Lower lobe of right lung (tissue), 2 donors: ENCODE data around the gene SMAD6. TPM values are rescaled to one million over a fixed set of nuclear protein-coding genes. Genes with fewer than 3 reads are reported as not detected.

Source experiments
- ATAC-seq, 2 donors: fragments of 200-7000 bp; cut with Tn5 transposase; one replicate each; pipeline ENCODE4 v1.9.1; 2020 to 2022; ENCODE audit warnings: mild to moderate bottlenecking in 2 of 2, moderate library complexity in 2 of 2
- DNase-seq: peaks from one replicate; pipeline ENCODE4 v3.0.0-alpha.2; 2020
- H3K27ac ChIP-seq: fragments of 200-600 bp; one replicate; pipeline ENCODE4 v1.8.0; 2022
- H3K27me3 ChIP-seq: fragments of 200-600 bp; one replicate; pipeline ENCODE4 v1.8.0; 2022; ENCODE audit warnings: low read depth
- H3K36me3 ChIP-seq: fragments of 200-600 bp; one replicate; pipeline ENCODE4 v1.8.0; 2022; ENCODE audit warnings: mild to moderate bottlenecking
- H3K4me1 ChIP-seq: fragments of 200-600 bp; one replicate; pipeline ENCODE4 v1.8.0; 2022
- H3K4me3 ChIP-seq: fragments of 200-600 bp; one replicate; pipeline ENCODE4 v1.8.0; 2022; ENCODE audit warnings: mild to moderate bottlenecking
- H3K9me3 ChIP-seq: fragments of 200-600 bp; one replicate; pipeline ENCODE4 v1.8.0; 2022
- CTCF ChIP-seq: fragments of 200-600 bp; IDR thresholded peaks from one replicate; pipeline ENCODE4 v1.8.0; 2022; ENCODE audit warnings: antibody characterized with exemption, mild to moderate bottlenecking
- intact Hi-C: fragments of 100-400 bp; cut with DNase I; formaldehyde crosslinking; loops from one replicate; pipeline ENCODE4 v1.11.0; 2022
- total RNA-seq: library from RNA; stranded (reverse); fragmentation: NEBNext Ultra II Directional; extraction: Animal tissue kit (Norgen Biotek cat#: 25700); gene quantifications from one replicate; pipeline ENCODE4 v1.2.1, GENCODE V29; 2021
- donor health status: DM: no; HTN: yes; CAD: no; lungs with severe emphysema.

The SMAD6 gene
- total RNA-seq, 1 donor from 2014 or later: 159 TPM

GRCh38 chr15:66830358-66830757 lies 128.3 kb downstream of the SMAD6 start:
- intact Hi-C loops: no loop called here
- no peak for TF ChIP-seq CTCF
- DNase-seq: no peak
- H3K4me3 ChIP-seq: no peak overlapping the region
- H3K27me3 ChIP-seq: no peaks in the 10 kb centered on the region
- no peaks in the 10 kb centered on the region for H3K36me3 ChIP-seq
- no peak overlapping the region for H3K27ac ChIP-seq
- ATAC-seq: peak in 1 of 2 donors; percentile 47
- H3K9me3 ChIP-seq: no peaks in the 10 kb centered on the region
- peaks cover 16% of the 10 kb centered on the region for H3K4me1 ChIP-seq

- Histone ChIP-seq H3K4me1 (peaks cover 19% of the 10 kb centered on the region), H3K27me3 (no peaks in the 10 kb centered on the region), H3K36me3 (no peaks in the 10 kb centered on the region), H3K4me3 (no peak overlapping the region), H3K27ac (no peak overlapping the region), H3K9me3 (no peaks in the 10 kb centered on the region)
- intact Hi-C loops: no loop called here
- DNase-seq (no peak), ATAC-seq (no peak)
- no peak for TF ChIP-seq CTCF
Observed at GRCh38 chr15:66830823-66831222, 128.8 kb downstream of the SMAD6 start.

GRCh38 chr15:66831289-66831688 lies 129.3 kb downstream of the SMAD6 start:
- intact Hi-C loops: no loop called here
- no peak for DNase-seq
- ATAC-seq: no peak
- no peaks in the 10 kb centered on the region for H3K27me3 ChIP-seq
- H3K36me3 ChIP-seq: no peaks in the 10 kb centered on the region
- no peak overlapping the region for H3K4me3 ChIP-seq
- peaks cover 19% of the 10 kb centered on the region for H3K4me1 ChIP-seq
- no peak overlapping the region for H3K27ac ChIP-seq
- no peak for TF ChIP-seq CTCF
- H3K9me3 ChIP-seq: no peaks in the 10 kb centered on the region

- Histone ChIP-seq H3K27ac (no peak overlapping the region), H3K9me3 (no peaks in the 10 kb centered on the region), H3K36me3 (no peaks in the 10 kb centered on the region), H3K4me1 (peaks cover 19% of the 10 kb centered on the region), H3K27me3 (no peaks in the 10 kb centered on the region), H3K4me3 (no peak overlapping the region)
- TF ChIP-seq CTCF: no peak
- DNase-seq: peak; percentile 34
- ATAC-seq: no peak
- intact Hi-C loops: no loop called here
Observed at GRCh38 chr15:66831801-66832390, 129.9 kb downstream of the SMAD6 start.

Other genes with a start within 250 kb of the SMAD6 start
- 26.1 TPM for gene SNAPC5, start 204.5 kb upstream of the SMAD6 start, total RNA-seq
- gene RPL4, start 197.4 kb upstream of the SMAD6 start, total RNA-seq: 1,655 TPM
- gene ZWILCH, start 196.9 kb upstream of the SMAD6 start, total RNA-seq: 4.1 TPM
- not detected for gene LCTL, start 136.2 kb upstream of the SMAD6 start, total RNA-seq